Subcutaneous abdominal adipose tissue (tissue), 5 donors: ENCODE data around the gene GALNS.
A peak's percentile ranks its signal among the peaks of the same experiment; 100 is the strongest.

Experiments used
- H3K27ac ChIP-seq: one replicate; pipeline ENCODE4 v1.7.0; 2013; ENCODE audit warnings: low read depth, mild to moderate bottlenecking, inconsistent platforms, low read length, moderate library complexity
- H3K27me3 ChIP-seq, 5 donors: one replicate each; pipeline ENCODE4 v1.7.0; 2013; ENCODE audit warnings: low read length in 5 of 5, inconsistent platforms in 1 of 5; ENCODE audit not compliant: control insufficient read depth in 5 of 5, insufficient read depth in 4 of 5
- H3K36me3 ChIP-seq, 5 donors: one replicate each; pipeline ENCODE4 v1.7.0; 2013; ENCODE audit warnings: low read length in 5 of 5; ENCODE audit not compliant: control insufficient read depth in 5 of 5, insufficient read depth in 5 of 5
- H3K4me1 ChIP-seq, 5 donors: one replicate each; pipeline ENCODE4 v1.7.0; 2013; ENCODE audit warnings: low read length in 5 of 5, mild to moderate bottlenecking in 3 of 5, moderate library complexity in 1 of 5; ENCODE audit not compliant: control insufficient read depth in 5 of 5, insufficient read depth in 5 of 5
- H3K4me3 ChIP-seq, 5 donors: one replicate each; pipeline ENCODE4 v1.7.0; 2013; ENCODE audit warnings: low read length in 5 of 5, low read depth in 1 of 5
- H3K9ac ChIP-seq, 5 donors: one replicate each; pipeline ENCODE4 v1.7.0; 2013; ENCODE audit warnings: low read length in 5 of 5, mild to moderate bottlenecking in 4 of 5, moderate library complexity in 3 of 5
- H3K9me3 ChIP-seq, 5 donors: one replicate each; pipeline ENCODE4 v1.7.0; 2013; ENCODE audit warnings: low read length in 5 of 5; ENCODE audit not compliant: control insufficient read depth in 5 of 5
- donor health status: healthy.
- donor health status: healthy.
- donor health status: healthy.
- donor health status: healthy.
- donor health status: healthy.

GALNS gene, protein sequence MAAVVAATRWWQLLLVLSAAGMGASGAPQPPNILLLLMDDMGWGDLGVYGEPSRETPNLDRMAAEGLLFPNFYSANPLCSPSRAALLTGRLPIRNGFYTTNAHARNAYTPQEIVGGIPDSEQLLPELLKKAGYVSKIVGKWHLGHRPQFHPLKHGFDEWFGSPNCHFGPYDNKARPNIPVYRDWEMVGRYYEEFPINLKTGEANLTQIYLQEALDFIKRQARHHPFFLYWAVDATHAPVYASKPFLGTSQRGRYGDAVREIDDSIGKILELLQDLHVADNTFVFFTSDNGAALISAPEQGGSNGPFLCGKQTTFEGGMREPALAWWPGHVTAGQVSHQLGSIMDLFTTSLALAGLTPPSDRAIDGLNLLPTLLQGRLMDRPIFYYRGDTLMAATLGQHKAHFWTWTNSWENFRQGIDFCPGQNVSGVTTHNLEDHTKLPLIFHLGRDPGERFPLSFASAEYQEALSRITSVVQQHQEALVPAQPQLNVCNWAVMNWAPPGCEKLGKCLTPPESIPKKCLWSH

DNA sequence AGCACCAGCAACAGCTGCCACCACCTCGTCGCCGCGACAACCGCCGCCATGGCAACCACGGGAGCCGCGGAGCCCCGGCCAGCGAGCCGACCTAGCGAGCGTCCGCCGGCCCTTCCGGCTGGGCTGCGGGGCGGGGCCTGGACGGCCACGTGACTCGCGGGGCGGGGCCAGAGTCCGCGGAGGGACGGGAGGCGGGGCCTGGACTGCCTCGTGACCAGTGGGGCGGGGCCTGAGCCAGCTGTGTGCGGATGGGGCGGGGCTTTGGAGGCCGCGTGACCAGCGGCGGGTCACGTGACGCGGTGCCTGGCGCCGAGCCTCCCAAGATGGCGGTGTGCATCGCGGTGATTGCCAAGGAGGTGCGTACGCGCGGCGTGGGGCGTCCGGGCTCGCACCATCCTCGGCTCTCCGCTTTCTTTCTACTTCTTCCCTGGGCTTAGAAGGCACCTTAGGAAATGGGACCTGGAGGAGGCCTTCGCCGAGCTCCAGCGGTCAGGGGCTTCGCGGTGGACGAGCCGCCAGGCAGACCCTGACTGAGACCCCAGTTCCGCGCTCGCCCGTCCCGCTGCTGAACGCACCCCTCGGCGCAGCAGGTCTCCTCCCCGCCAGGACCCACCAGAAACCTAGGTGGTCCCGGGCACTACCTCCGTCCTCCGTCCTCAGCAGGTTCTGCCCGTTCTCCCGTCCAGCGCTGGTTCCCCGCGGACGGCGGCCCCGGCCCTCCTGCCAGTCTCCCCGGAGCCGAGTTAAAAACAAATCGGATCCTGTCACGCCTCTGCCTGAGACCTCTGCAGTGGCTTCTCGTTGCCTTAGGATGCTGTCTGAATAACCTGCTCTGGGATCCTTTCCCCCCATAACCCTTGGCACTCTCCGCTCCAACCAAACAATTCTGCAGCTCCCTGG is at the start of gene GALNS, which contains the start of gene TRAPPC2L:
TSS of gene GALNS (minus strand) at position 120 of the 900 bp plus-strand sequence. CDS start at position 50, 70 bp downstream.
TSS of gene TRAPPC2L (plus strand) at position 300 of the 900 bp plus-strand sequence. CDS start at position 324, 24 bp downstream.
- Histone ChIP-seq H3K9ac (peak within 1 kb of the TSS; percentile 72 to 87 (median 78)), H3K27me3 (no peaks in the 10 kb centered on the region), H3K4me1 (peaks cover 4 to 46% (median 39%) of the 10 kb centered on the region in 5 donors), H3K36me3 (peaks cover 0 to 35% (median 32%) of the 10 kb centered on the region in 5 donors), H3K4me3 (peak within 1 kb of the TSS; percentile 85 to 99 (median 91)), H3K27ac (peak within 1 kb of the TSS; percentile 79), H3K9me3 (no peaks in the 10 kb centered on the region)

DNA sequence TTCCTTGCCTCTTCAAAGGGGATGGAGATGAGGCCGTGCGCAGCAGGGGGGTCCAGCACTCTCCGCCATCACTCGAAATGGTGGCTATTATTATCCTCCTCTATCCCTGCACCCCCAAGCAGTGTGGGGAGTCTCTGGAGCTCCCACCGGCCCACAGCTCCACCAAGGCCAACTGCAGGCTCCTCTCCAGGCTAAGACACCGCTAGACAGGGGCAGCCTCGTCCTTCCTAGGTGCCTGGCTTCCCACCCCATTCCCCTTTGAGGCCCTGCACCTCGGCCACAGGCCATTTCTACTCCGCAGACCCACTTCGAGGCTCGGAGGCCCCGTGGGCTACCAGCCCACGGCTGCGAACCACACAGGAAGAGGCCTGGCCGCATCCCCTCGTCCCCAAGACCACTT is 49.3 kb upstream of the GALNS start:
- peaks cover 0 to 42% (median 5%) of the 10 kb centered on the region in 5 donors for H3K4me1 ChIP-seq
- H3K4me3 ChIP-seq: no peak overlapping the region
- no peak overlapping the region for H3K9ac ChIP-seq
- peaks cover 0 to 9% (median 0%) of the 10 kb centered on the region in 5 donors for H3K27me3 ChIP-seq
- no peak overlapping the region for H3K27ac ChIP-seq
- no peaks in the 10 kb centered on the region for H3K9me3 ChIP-seq
- peaks cover 0 to 4% (median 0%) of the 10 kb centered on the region in 5 donors for H3K36me3 ChIP-seq

GRCh38 chr16:88905563-88905962 is 48.8 kb upstream of the GALNS start:
- Histone ChIP-seq H3K27ac (no peak overlapping the region), H3K4me1 (peaks cover 0 to 39% (median 5%) of the 10 kb centered on the region in 5 donors), H3K36me3 (peaks cover 0 to 9% (median 0%) of the 10 kb centered on the region in 5 donors), H3K4me3 (peak overlapping the region in 1 of 5 donors; percentile 50), H3K9ac (no peak overlapping the region), H3K9me3 (no peaks in the 10 kb centered on the region), H3K27me3 (peaks cover 0 to 9% (median 0%) of the 10 kb centered on the region in 5 donors)

- peak overlapping the region in 1 of 5 donors; percentile 30 for H3K9ac ChIP-seq
- peak overlapping the region in 3 of 5 donors; percentile 17 to 53 (median 50) for H3K4me3 ChIP-seq
- no peak overlapping the region for H3K27ac ChIP-seq
- peaks cover 0 to 34% (median 5%) of the 10 kb centered on the region in 5 donors for H3K4me1 ChIP-seq
- no peaks in the 10 kb centered on the region for H3K9me3 ChIP-seq
- H3K27me3 ChIP-seq: peaks cover 0 to 3% (median 0%) of the 10 kb centered on the region in 5 donors
- peaks cover 0 to 16% (median 0%) of the 10 kb centered on the region in 5 donors for H3K36me3 ChIP-seq
Measured at GRCh38 chr16:88904676-88905365, 48.1 kb upstream of the GALNS start.

DNA sequence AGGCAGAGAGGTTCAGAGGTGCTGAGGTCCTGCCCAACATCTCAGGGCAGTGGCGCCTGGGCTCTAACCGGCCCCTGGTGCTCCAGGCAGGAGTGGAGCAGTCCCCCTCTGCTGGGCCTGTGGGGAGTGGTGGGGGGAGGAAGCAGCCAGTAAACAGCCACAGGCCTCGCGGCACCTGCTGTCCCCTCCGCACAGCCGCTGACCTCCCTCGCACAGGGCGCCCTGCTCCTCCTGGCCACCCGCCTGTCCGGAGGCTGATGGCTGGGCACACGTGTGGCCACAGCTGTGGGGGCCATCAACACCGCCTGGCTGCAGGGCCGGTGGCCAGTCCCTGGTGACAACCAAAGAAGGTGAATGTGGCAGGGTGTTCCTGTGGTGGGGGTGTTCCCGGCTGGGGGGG is 46.5 kb upstream of the GALNS start:
- Histone ChIP-seq H3K36me3 (peaks cover 0 to 26% (median 0%) of the 10 kb centered on the region in 5 donors), H3K9ac (no peak overlapping the region), H3K4me1 (peaks cover 0 to 26% (median 4%) of the 10 kb centered on the region in 5 donors), H3K27me3 (peaks cover 0 to 3% (median 0%) of the 10 kb centered on the region in 5 donors), H3K27ac (no peak overlapping the region), H3K4me3 (no peak overlapping the region), H3K9me3 (no peaks in the 10 kb centered on the region)

DNA sequence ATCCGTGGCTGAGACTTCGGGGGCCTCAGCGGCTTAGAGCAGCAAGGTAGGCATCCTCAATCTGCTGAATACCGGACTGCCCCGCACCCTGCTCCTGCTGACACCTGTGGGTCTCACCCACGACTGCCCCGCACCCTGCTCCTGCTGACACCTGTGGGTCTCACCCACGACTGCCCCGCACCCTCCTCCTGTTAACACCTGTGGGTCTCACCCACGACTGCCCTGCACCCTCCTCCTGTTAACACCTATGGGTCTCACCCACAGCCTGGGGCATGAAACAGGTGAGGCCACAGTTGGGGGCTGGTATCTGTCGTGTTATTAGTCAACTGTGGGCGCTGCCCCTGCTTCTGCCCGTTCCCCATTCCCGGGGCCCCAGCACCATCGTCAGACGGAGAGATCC is 46.0 kb upstream of the GALNS start:
- Histone ChIP-seq H3K4me3 (no peak overlapping the region), H3K36me3 (peaks cover 0 to 28% (median 0%) of the 10 kb centered on the region in 5 donors), H3K4me1 (peaks cover 0 to 26% (median 3%) of the 10 kb centered on the region in 5 donors), H3K9me3 (no peaks in the 10 kb centered on the region), H3K9ac (no peak overlapping the region), H3K27ac (no peak overlapping the region), H3K27me3 (peaks cover 0 to 3% (median 0%) of the 10 kb centered on the region in 5 donors)

- Histone ChIP-seq H3K4me3 (no peak overlapping the region), H3K9me3 (no peaks in the 10 kb centered on the region), H3K4me1 (peaks cover 0 to 26% (median 3%) of the 10 kb centered on the region in 5 donors), H3K9ac (no peak overlapping the region), H3K27me3 (peaks cover 0 to 3% (median 0%) of the 10 kb centered on the region in 5 donors), H3K27ac (no peak overlapping the region), H3K36me3 (peaks cover 0 to 37% (median 5%) of the 10 kb centered on the region in 5 donors)
Measured at GRCh38 chr16:88901718-88902337, 45.1 kb upstream of the GALNS start.

DNA sequence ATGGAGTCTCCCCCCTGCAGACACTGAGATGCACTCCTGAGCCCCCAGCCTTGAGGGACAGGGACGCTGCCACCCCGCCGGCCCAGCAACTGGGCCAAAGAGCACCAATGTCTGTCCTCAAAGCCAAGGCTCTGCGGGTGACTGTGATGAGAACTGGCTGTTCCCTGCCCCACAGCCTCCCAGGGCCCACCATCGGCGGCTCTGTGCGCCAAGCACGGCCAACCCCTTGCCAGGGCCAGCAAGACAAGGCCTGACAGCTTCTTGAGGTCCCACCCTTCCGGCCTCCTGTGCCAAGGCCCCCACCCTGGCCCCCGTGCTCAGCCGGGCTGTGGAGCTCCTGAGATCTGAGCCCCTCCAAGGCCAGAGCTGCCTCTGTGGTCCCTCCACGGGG is 43.9 kb upstream of the GALNS start:
- H3K4me1 ChIP-seq: peaks cover 0 to 17% (median 3%) of the 10 kb centered on the region in 5 donors
- H3K27me3 ChIP-seq: peaks cover 0 to 3% (median 0%) of the 10 kb centered on the region in 5 donors
- no peak overlapping the region for H3K4me3 ChIP-seq
- peaks cover 0 to 47% (median 5%) of the 10 kb centered on the region in 5 donors for H3K36me3 ChIP-seq
- H3K27ac ChIP-seq: no peak overlapping the region
- no peaks in the 10 kb centered on the region for H3K9me3 ChIP-seq
- H3K9ac ChIP-seq: no peak overlapping the region
